Panc1 (cell line): ENCODE data around the gene HRNR. TPM values are rescaled to one million over a fixed set of nuclear protein-coding genes. Genes with fewer than 3 reads are reported as not detected.

Source experiments
- ATAC-seq: fragments of 200-7000 bp; cut with Tn5 transposase; 2 replicates; pipeline ENCODE4 v1.9.1; 2020; ENCODE audit warnings: mild to moderate bottlenecking, moderate library complexity
- BruUV-seq: library from RNA; stranded (reverse); fragments of 400-500 nt; replicated peaks from 2 replicates; lab custom pipeline; 2021; lab: Mats Ljungman, UMichigan
- CTCF ChIA-PET: fragments of 300-600 bp; sonication (Branson Sonifier 250); formaldehyde crosslinking; loops from one replicate; lab custom pipeline; 2022; ENCODE audit warnings: antibody characterized with exemption; lab: Charles Lee
- POLR2A ChIA-PET: fragments of 300-600 bp; sonication (Branson Sonifier 250); formaldehyde crosslinking; loops from one replicate; lab custom pipeline; 2022; ENCODE audit warnings: antibody characterized with exemption; lab: Charles Lee
- DNase-seq: peaks from one replicate; pipeline ENCODE4 v3.0.0-alpha.2; 2010; ENCODE audit warnings: low read depth, low spot score
- H3K27ac ChIP-seq: 2 replicates; pipeline ENCODE4 v1.5.1; 2011; ENCODE audit warnings: mild to moderate bottlenecking, low read length, inconsistent platforms
- H3K27me3 ChIP-seq: fragments of 200-500 bp; sonication (Bioruptor generic); 2 replicates; pipeline ENCODE4 v1.6.0; 2014; ENCODE audit warnings: low read length, inconsistent platforms; ENCODE audit not compliant: control insufficient read depth, insufficient read depth
- H3K36me3 ChIP-seq: fragments of 200-500 bp; sonication (Bioruptor generic); 2 replicates; pipeline ENCODE4 v1.5.1; 2014; ENCODE audit warnings: inconsistent platforms, mild to moderate bottlenecking, low read length, moderate library complexity; ENCODE audit not compliant: control insufficient read depth, insufficient read depth
- H3K4me1 ChIP-seq: 2 replicates; pipeline ENCODE4 v1.5.1; 2011; ENCODE audit warnings: inconsistent platforms, mild to moderate bottlenecking, low read length, moderate library complexity; ENCODE audit not compliant: control insufficient read depth, insufficient read depth
- H3K4me3 ChIP-seq, 2 experiments: 2 replicates each; pipeline ENCODE4 v1.5.1; 2011 to 2012; ENCODE audit warnings: low read depth in 2 of 2, low read length in 2 of 2, mild to moderate bottlenecking in 2 of 2, inconsistent platforms in 1 of 2, moderate library complexity in 1 of 2
- H3K9me3 ChIP-seq: fragments of 200-500 bp; sonication (Bioruptor generic); 2 replicates; pipeline ENCODE4 v1.5.1; 2014; ENCODE audit warnings: low read depth, mild to moderate bottlenecking, inconsistent platforms, low read length, moderate library complexity; ENCODE audit not compliant: control insufficient read depth, insufficient read depth
- POLR2AphosphoS5 ChIP-seq: IDR thresholded peaks from 2 replicates; pipeline ENCODE4 v1.6.1; 2012; ENCODE audit warnings: mild to moderate bottlenecking, low read depth, low read length, moderate library complexity
- SIN3A ChIP-seq: IDR thresholded peaks from 2 replicates; pipeline ENCODE4 v1.6.1; 2012; ENCODE audit warnings: low read depth, mild to moderate bottlenecking, low read length, moderate library complexity, borderline replicate concordance; ENCODE audit not compliant: insufficient read depth
- TCF7L2 ChIP-seq: IDR thresholded peaks from 2 replicates; pipeline ENCODE4 v1.6.1; 2011; ENCODE audit warnings: mild to moderate bottlenecking, low read depth, low read length, inconsistent platforms
- in situ Hi-C: cut with HindIII; loops from 2 replicates; pipeline ENCODE4 v1.10.0; 2016; ENCODE audit warnings: low sequenced_read_pairs, low pct_unique_long_range_greater_than_20kb
- intact Hi-C: fragments of 100-400 bp; cut with micrococcal nuclease; formaldehyde crosslinking; loops from one replicate; pipeline ENCODE4 v1.10.0; 2022; ENCODE audit not compliant: unreplicated experiment
- total RNA-seq: library from RNA; stranded (reverse); gene quantifications from one replicate; pipeline ENCODE4 v1.2.1, GENCODE V29; 2021; ENCODE audit not compliant: unreplicated experiment
- TF ChIP-seq, protein P1 (sequence below), 2 experiments: IDR thresholded peaks; 2 replicates each; pipeline ENCODE4 v1.6.1; 2011 to 2012; ENCODE audit warnings: low read depth in 2 of 2, control low read depth in 1 of 2, low read length in 1 of 2, mild to moderate bottlenecking in 1 of 2, moderate library complexity in 1 of 2; ENCODE audit not compliant: insufficient read depth in 1 of 2
- TF ChIP-seq, protein P2 (sequence below): fragments of 450-650 bp; IDR thresholded peaks from 2 replicates; pipeline ENCODE4 v1.5.1; 2017; ENCODE audit warnings: mild to moderate bottlenecking

HRNR gene
- total RNA-seq, 1 experiment from 2014 or later = not detected

DNA sequence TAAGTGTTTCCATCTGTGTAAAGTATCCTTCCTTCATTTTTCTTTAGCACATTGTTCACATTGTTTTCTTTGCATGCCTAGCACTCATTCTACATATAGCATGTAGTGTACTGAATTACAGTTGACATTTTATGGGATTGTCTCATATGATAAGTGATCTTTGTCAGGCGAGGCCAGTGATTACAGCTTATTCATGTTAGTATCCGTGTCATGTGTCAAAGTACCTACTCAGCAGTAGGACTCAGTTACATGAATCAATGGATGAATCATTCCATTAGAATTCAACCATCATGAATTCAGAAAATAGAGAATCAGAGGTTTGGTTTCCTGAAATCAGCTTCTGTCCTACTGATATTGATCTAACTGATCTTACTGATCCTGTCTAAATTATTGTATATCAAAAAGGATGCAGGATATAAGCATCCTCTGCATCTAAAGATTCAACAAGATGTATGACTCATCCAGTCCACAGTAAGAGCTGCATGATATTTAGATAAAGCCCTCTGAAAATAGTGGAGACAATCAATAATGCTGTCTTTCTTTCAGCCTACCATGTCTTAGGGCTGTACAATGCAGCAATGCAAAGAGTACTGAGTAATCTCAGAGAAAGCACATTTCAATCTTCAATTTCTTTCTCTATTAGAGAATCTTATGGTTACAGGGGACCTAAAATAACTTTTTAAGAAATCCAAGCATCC lies 20.7 kb upstream of the HRNR start:
- ChIA-PET POLR2A (no interaction called here), CTCF (no interaction called here)
- ATAC-seq (no peak), DNase-seq (no peak)
- TF ChIP-seq SIN3A (no peak), TCF7L2 (no peak), POLR2AphosphoS5 (no peak)
- TF ChIP-seq, protein P1, sequence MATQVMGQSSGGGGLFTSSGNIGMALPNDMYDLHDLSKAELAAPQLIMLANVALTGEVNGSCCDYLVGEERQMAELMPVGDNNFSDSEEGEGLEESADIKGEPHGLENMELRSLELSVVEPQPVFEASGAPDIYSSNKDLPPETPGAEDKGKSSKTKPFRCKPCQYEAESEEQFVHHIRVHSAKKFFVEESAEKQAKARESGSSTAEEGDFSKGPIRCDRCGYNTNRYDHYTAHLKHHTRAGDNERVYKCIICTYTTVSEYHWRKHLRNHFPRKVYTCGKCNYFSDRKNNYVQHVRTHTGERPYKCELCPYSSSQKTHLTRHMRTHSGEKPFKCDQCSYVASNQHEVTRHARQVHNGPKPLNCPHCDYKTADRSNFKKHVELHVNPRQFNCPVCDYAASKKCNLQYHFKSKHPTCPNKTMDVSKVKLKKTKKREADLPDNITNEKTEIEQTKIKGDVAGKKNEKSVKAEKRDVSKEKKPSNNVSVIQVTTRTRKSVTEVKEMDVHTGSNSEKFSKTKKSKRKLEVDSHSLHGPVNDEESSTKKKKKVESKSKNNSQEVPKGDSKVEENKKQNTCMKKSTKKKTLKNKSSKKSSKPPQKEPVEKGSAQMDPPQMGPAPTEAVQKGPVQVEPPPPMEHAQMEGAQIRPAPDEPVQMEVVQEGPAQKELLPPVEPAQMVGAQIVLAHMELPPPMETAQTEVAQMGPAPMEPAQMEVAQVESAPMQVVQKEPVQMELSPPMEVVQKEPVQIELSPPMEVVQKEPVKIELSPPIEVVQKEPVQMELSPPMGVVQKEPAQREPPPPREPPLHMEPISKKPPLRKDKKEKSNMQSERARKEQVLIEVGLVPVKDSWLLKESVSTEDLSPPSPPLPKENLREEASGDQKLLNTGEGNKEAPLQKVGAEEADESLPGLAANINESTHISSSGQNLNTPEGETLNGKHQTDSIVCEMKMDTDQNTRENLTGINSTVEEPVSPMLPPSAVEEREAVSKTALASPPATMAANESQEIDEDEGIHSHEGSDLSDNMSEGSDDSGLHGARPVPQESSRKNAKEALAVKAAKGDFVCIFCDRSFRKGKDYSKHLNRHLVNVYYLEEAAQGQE (IDR thresholded peaks at IDR 0.05; ENCODE audit: insufficient read depth in 1 of 2, low read depth in 2 of 2, low read length in 1 of 2) = no peak
- TF ChIP-seq, protein P2, sequence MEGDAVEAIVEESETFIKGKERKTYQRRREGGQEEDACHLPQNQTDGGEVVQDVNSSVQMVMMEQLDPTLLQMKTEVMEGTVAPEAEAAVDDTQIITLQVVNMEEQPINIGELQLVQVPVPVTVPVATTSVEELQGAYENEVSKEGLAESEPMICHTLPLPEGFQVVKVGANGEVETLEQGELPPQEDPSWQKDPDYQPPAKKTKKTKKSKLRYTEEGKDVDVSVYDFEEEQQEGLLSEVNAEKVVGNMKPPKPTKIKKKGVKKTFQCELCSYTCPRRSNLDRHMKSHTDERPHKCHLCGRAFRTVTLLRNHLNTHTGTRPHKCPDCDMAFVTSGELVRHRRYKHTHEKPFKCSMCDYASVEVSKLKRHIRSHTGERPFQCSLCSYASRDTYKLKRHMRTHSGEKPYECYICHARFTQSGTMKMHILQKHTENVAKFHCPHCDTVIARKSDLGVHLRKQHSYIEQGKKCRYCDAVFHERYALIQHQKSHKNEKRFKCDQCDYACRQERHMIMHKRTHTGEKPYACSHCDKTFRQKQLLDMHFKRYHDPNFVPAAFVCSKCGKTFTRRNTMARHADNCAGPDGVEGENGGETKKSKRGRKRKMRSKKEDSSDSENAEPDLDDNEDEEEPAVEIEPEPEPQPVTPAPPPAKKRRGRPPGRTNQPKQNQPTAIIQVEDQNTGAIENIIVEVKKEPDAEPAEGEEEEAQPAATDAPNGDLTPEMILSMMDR = no peak
- no peaks in the 10 kb centered on the region for H3K9me3 ChIP-seq
- H3K4me3 ChIP-seq = no peak overlapping the region
- H3K27ac ChIP-seq = no peak overlapping the region
- H3K36me3 ChIP-seq = no peaks in the 10 kb centered on the region
- no peaks in the 10 kb centered on the region for H3K4me1 ChIP-seq
- no peaks in the 10 kb centered on the region for H3K27me3 ChIP-seq
- intact Hi-C loops = no loop called here
- BruUV-seq = no TSS peak
- in situ Hi-C loops = no loop called here

DNA sequence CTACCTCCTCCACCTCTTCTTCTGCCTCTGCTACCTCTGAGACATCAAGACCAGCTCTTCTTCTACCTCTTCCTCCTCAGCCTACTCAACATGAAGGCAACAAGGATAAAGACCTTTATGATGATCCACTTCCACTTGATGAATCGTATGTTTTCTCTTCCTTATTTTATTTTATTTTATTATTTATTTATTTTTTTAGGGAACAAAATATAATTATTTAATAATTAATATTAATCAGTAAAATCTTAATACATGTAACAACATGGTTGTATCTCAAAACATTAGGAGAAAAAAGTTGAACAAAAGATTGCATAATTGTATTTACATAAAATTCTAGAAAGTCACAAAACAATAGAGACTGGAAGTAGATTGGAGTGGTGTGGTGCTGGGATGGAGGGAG lies 13.1 kb upstream of the HRNR start:
- ChIA-PET CTCF (no interaction called here), POLR2A (no interaction called here)
- ATAC-seq (no peak), DNase-seq (no peak)
- Histone ChIP-seq H3K9me3 (no peaks in the 10 kb centered on the region), H3K27me3 (no peaks in the 10 kb centered on the region), H3K4me3 (no peak overlapping the region), H3K36me3 (no peaks in the 10 kb centered on the region), H3K4me1 (no peaks in the 10 kb centered on the region), H3K27ac (no peak overlapping the region)
- in situ Hi-C loops (no loop called here), intact Hi-C loops (no loop called here)
- no TSS peak for BruUV-seq
- TF ChIP-seq SIN3A (no peak), POLR2AphosphoS5 (no peak), TCF7L2 (no peak)
- TF ChIP-seq, protein P1 (IDR thresholded peaks at IDR 0.05; ENCODE audit: insufficient read depth in 1 of 2, low read depth in 2 of 2, low read length in 1 of 2) = no peak
- TF ChIP-seq, protein P2 = no peak
